Transverse colon (tissue), 4 donors: ENCODE results near the gene ADGRE2. TPM values are rescaled to one million over a fixed set of nuclear protein-coding genes. Genes with fewer than 3 reads are reported as not detected.
"Not testable (repeated sequence)": the region's sequence is repeated elsewhere in the genome, so short reads cannot be mapped to it uniquely, and the experiment has no call there.

Experiments used
- DNase-seq: peaks from one replicate; pipeline ENCODE4 v3.0.0-alpha.2; 2019
- H3K27ac ChIP-seq, 4 donors: fragments of 200-600 bp; sonication (generic); 2 replicates each; pipeline ENCODE4 v1.5.1; 2016 to 2018; ENCODE audit warnings: inconsistent platforms in 4 of 4
- H3K27me3 ChIP-seq: fragments of 200-600 bp; sonication (generic); 2 replicates; pipeline ENCODE4 v1.5.1; 2017; ENCODE audit warnings: inconsistent platforms
- H3K36me3 ChIP-seq, 4 donors: fragments of 200-600 bp; sonication (generic); 2 replicates each; pipeline ENCODE4 v1.5.1; 2017 to 2019; ENCODE audit warnings: inconsistent platforms in 4 of 4
- H3K4me1 ChIP-seq, 4 donors: fragments of 200-600 bp; sonication (generic); 2 replicates each; pipeline ENCODE4 v1.5.1; 2017 to 2020; ENCODE audit warnings: inconsistent platforms in 4 of 4
- H3K4me3 ChIP-seq, 4 donors: fragments of 200-600 bp; sonication (generic); 1 replicate in 1 of 4; 2 replicates in 3 of 4; pipeline versions ENCODE4 v1.5.1 to v1.6.1; 2017 to 2019; ENCODE audit warnings: inconsistent platforms in 4 of 4
- H3K9me3 ChIP-seq, 2 donors: fragments of 200-600 bp; sonication (generic); 2 replicates each; pipeline ENCODE4 v1.5.1; 2017 to 2019; ENCODE audit warnings: inconsistent platforms in 2 of 2
- CTCF ChIP-seq, 5 experiments: fragments of 200-600 bp in 3 of 5; fragments of 450-650 bp in 2 of 5; sonication (generic) in 3 of 5; IDR thresholded peaks; 1 replicate in 2 of 5; 2 replicates in 3 of 5; pipeline ENCODE4 v1.5.1; 2016 to 2017; ENCODE audit warnings: antibody characterized with exemption in 5 of 5, inconsistent platforms in 3 of 5, mild to moderate bottlenecking in 2 of 5, moderate library complexity in 1 of 5
- EP300 ChIP-seq: sonication (generic); formaldehyde crosslinking; IDR thresholded peaks from one replicate; pipeline ENCODE4 v1.6.1; 2017; ENCODE audit warnings: antibody characterized with exemption, low read depth
- POLR2A ChIP-seq: fragments of 450-650 bp; IDR thresholded peaks from one replicate; pipeline ENCODE4 v1.6.1; 2016; ENCODE audit warnings: antibody characterized with exemption, mild to moderate bottlenecking, moderate library complexity
- POLR2AphosphoS5 ChIP-seq, 3 donors: sonication (generic); formaldehyde crosslinking; IDR thresholded peaks; one replicate each; pipeline ENCODE4 v1.6.1; 2016; ENCODE audit warnings: antibody characterized with exemption in 3 of 3
- WGBS, 2 donors: methylation state at CpG; one replicate each; pipeline ENCODE4 v1.1.5; 2018; ENCODE audit warnings: low coverage in 1 of 2; 5-methylcytosine and 5-hydroxymethylcytosine counted together
- in situ Hi-C, 4 donors: fragments of 200-750 bp; cut with MboI; loops; one replicate each; pipeline versions ENCODE4 v1.15.0 to v1.15.1; 2017; ENCODE audit warnings: low sequenced_read_pairs in 3 of 4, low pct_ligation_motif_present in 1 of 4, low pct_unique_long_range_greater_than_20kb in 1 of 4
- intact Hi-C: fragments of 100-400 bp; cut with DNase I; formaldehyde crosslinking; loops from one replicate; pipeline ENCODE4 v1.15.1; 2023; ENCODE audit warnings: low total_unique reads
- total RNA-seq, 4 donors: library from RNA; depleted of rRNA; stranded (reverse); fragments of >200 nt; gene quantifications; one replicate each; pipeline ENCODE4 v1.1.0, GENCODE V29; 2016

ADGRE2 gene
- total RNA-seq, 4 donors from 2014 or later, result 1.00 to 3.3 (median 1.8) TPM

- no peak for DNase-seq
- Histone ChIP-seq H3K27ac (peak overlapping the region in 1 of 4 donors; percentile 65), H3K9me3 (no peaks in the 10 kb centered on the region)
Measured at GRCh38 chr19:14782626-14783409, 4.5 kb upstream of the ADGRE2 start.

GRCh38 chr19:14781713-14782536 lies 3.6 kb upstream of the ADGRE2 start:
- DNase-seq, H3K4me3 ChIP-seq, H3K36me3 ChIP-seq, in situ Hi-C loops, H3K9me3 ChIP-seq, intact Hi-C loops: not testable (repeated sequence)
- Histone ChIP-seq H3K4me1 (peaks cover 0 to 11% (median under 1%) of the 10 kb centered on the region in 4 donors), H3K27ac (peak overlapping the region in 1 of 4 donors; percentile 65), H3K27me3 (peaks cover 24% of the 10 kb centered on the region)
- 87 to 89% methylated on average over 15 to 17 of the region's 17 CpGs for WGBS, 2 donors

More at GRCh38 chr19:14782626-14783409, 4.5 kb upstream of the ADGRE2 start:
- H3K27me3 ChIP-seq, result peaks cover 15% of the 10 kb centered on the region
- H3K4me3 ChIP-seq, result no peak overlapping the region
- TF ChIP-seq EP300, result no peak
- no peak for TF ChIP-seq CTCF (IDR thresholded peaks at IDR 0.05)
- TF ChIP-seq POLR2A, result no peak
- intact Hi-C loops (no loop called here), in situ Hi-C loops (no loop called here)
- no peaks in the 10 kb centered on the region for H3K36me3 ChIP-seq
- 75 to 91% methylated on average over 10 to 16 of the region's 16 CpGs for WGBS, 2 donors
- H3K4me1 ChIP-seq, result peaks cover 0 to 7% (median 0%) of the 10 kb centered on the region in 4 donors

DNA sequence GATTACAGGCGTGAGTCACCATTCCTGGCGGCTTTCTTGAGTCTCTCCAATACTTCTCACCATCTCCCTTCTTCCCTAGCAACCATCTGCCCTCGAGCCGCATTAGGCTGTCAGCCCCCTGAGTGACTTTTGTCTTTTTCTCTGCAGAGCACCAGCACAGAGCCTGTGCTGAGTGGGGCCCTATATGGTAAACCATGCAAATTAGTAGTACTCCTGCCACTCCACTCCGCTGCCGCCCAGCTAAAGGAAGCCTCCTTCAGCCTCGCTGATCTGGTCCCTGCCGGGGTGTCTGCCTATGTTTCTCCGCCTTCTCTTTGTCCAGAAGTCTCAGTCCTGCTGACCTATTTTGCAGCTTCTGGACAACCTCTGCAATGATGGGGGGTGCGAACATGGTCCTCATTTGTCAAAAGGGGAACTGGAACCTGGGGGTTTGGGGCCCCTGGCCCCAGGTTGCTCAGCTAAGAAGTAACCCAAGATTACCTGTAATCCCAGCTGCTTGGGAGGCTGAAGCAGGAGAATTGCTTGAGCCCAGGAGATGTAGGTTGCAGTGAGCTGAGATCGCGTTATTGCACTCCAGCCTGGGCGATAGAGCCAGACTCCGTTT lies 2.4 kb upstream of the ADGRE2 start:
- H3K27ac ChIP-seq, intact Hi-C loops, H3K4me3 ChIP-seq, H3K36me3 ChIP-seq, in situ Hi-C loops, H3K9me3 ChIP-seq, DNase-seq: not testable (repeated sequence)
- H3K27me3 ChIP-seq, result peaks cover 24% of the 10 kb centered on the region
- peaks cover 0 to 10% (median 5%) of the 10 kb centered on the region in 4 donors for H3K4me1 ChIP-seq
- WGBS, 2 donors, result 70 to 73% methylated on average over 6 to 14 of the region's 14 CpGs

GRCh38 chr19:14779151-14779550 lies 791 bp upstream of the ADGRE2 start:
- WGBS, 2 donors, result 21 to 55% methylated on average over 3 to 5 of the region's 5 CpGs
- Histone ChIP-seq H3K36me3 (no peaks in the 10 kb centered on the region), H3K9me3 (no peaks in the 10 kb centered on the region), H3K4me3 (no peak overlapping the region), H3K27ac (no peak overlapping the region), H3K4me1 (peaks cover 0 to 10% (median 5%) of the 10 kb centered on the region in 4 donors), H3K27me3 (peaks cover 35% of the 10 kb centered on the region)
- DNase-seq, result no peak
- intact Hi-C loops, result no loop called here
- no peak for TF ChIP-seq EP300
- no peak for TF ChIP-seq POLR2A
- TF ChIP-seq CTCF (IDR thresholded peaks at IDR 0.05), result no peak
- no peak for TF ChIP-seq POLR2AphosphoS5 (IDR thresholded peaks at IDR 0.05)
- in situ Hi-C loops, result no loop called here

DNA sequence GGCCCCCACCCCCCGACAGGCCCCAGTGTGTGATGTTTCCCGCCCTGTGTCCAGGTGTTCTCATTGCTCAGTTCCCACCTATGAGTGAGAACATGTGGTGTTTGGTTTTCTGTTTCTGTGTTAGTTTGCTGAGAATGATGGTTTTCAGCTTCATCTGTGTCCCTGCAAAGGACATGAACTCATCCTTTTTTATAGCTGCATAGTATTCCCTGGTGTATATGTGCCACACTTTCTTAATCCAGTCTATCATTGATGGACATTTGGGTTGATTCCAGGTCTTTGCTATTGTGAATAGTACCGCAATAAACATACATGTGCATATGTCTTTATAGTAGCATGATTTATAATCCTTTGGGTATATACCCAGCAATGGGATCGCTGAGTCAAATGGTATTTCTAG lies 715 bp downstream of the ADGRE2 start:
- in situ Hi-C loops, H3K27ac ChIP-seq, H3K4me3 ChIP-seq, intact Hi-C loops, DNase-seq, H3K36me3 ChIP-seq, H3K9me3 ChIP-seq: not testable (repeated sequence)
- Histone ChIP-seq H3K27me3 (peaks cover 35% of the 10 kb centered on the region), H3K4me1 (peaks cover 0 to 10% (median 5%) of the 10 kb centered on the region in 4 donors)
- WGBS, 2 donors, result 90 to 93% methylated on average over 4 of the region's 4 CpGs
